HG03469 (cell line): ENCODE data around the gene BLMH.

Source experiments
- ATAC-seq: cut with Tn5 transposase; IDR thresholded peaks from one replicate; pipeline ENCODE4 v1.9.1; 2021; ENCODE audit warnings: mild to moderate bottlenecking, moderate library complexity, moderate number of reproducible peaks; ENCODE audit not compliant: unreplicated experiment

BLMH gene

DNA sequence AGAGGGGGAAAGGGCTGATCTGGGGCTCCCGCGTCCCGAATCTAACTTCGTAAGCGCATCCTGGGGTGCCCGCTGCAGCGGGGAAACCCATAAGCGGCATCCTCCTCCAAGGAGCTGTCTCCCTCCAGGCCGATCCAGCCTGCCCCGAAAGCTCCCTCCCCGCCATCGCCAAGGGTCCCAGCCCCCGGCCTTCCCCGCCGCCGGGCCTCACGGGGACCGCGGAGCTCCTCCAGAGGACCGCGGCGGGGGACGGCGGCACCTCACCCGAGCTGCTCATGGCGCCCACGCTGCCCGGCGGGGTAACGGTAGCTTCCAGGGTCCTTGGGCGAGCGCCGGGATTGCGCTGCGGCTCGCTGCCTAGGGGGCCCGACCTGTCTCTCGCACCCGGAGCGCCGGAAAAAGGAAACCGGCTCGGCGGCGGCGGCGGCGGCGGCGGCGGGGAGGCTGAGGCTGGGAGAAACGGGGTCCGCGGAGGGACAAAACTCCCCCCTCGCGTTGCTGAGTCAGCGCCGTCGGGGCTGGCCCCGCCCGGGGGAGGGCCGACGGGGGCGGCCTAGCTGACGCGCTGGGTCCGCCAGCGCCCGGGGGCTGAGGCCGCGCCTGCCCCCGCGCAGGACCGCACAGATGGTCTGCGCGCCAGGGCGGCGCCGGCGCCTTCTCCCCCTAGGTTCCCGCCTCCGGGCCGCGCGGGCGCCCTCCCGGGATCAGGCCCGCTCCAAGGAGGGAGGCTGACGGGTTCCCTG, at the start of gene BLMH:
Gene BLMH, minus strand, starts transcription at position 402 of the 743 bp plus-strand sequence. Its CDS starts 125 bp downstream, at position 277.
- ATAC-seq = no peak

DNA sequence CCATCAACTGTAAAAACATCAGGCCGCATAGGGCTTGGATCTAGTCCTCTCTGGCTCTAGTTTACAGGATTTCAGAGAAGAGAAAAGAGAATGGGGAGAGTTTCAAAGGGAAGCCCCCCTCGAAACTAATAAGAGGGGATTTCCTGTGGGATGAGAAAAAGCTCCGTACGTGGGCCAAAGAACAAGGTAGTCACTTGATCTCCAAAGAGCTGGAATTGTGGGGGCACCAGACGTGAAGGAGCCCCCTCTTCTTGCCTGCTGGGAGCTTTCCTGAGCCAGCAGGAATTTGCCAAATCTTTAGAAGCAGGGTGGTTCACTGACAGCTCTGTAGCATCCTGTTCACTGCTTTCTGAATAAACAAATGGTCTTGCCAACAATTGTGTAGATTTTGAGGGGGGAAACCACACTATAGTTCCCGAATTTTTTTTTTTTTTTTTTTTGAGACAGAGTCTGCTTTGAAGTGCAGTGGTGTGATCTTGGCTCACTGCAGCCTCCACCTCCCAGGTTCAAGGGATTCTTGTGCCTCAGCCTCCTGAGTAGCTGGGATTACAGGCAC, 49.1 kb upstream of the BLMH start:
- ATAC-seq = no peak

GRCh38 chr17:30339086-30339485, 47.3 kb upstream of the BLMH start:
- ATAC-seq = no peak

DNA sequence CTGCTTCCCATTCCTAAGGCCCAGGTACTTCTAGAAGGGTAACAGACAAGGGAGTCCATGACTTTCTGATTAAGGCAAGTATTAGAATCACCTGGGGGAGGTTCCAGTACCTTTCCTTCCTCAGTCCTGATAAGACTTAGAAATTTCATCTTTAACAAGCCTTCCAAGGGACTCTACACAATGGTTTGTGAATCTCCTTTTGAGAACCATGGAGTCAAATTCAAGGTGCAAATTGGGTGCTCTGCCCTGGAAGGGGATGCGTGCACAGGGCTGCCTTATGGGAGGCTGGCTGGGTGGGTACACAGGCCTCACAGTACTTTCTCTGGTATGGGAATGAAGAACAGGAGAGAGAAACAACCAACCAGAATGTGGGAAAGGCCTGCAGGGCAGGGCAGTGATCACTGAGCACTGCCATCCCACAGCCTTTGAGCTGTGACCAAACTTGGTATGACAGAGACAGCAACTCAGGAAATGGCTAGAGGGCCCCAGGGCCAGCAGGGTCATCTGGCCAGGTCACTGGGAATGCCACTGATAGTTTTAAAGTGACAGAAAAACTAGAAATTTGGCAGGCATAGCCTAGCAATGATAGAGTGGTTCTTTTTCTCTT, 45.8 kb upstream of the BLMH start:
- ATAC-seq = no peak

- no peak for ATAC-seq
These were observed 44.8 kb upstream of the BLMH start for GRCh38 chr17:30336369-30337171.

- no peak for ATAC-seq
These were observed 42.7 kb upstream of the BLMH start for GRCh38 chr17:30334421-30334820.

GRCh38 chr17:30333503-30334360, 42.0 kb upstream of the BLMH start, which contains the start of gene TMIGD1:
TSS of gene TMIGD1 (minus strand) at chr17:30334057. CDS start at chr17:30332133, 1,924 bp downstream.
- ATAC-seq = no peak

DNA sequence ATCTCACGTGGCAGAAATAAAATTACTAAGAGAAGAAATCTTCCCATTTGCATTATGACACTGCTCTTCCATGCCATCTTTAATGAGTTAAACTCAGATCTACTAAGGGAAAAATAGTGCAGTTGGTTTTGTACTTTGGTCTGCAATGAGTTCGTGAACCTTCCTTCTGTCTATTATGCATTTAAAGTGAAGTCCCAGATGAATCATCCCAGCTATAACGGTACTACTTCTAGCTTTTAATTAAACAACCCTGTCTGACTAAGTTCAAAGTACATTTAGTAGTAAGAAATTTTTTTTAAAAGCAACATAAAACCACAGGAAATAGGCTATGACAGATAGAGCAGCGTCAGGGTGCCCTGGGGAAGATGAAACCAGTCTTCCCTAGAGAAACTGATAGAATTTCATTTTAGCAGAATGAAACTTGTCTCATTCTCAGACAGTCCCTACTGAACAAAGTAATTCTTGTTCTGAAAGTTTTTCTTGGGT, 40.4 kb upstream of the BLMH start:
- ATAC-seq = no peak

GRCh38 chr17:30326809-30327208, 35.1 kb upstream of the BLMH start:
- ATAC-seq = no peak

DNA sequence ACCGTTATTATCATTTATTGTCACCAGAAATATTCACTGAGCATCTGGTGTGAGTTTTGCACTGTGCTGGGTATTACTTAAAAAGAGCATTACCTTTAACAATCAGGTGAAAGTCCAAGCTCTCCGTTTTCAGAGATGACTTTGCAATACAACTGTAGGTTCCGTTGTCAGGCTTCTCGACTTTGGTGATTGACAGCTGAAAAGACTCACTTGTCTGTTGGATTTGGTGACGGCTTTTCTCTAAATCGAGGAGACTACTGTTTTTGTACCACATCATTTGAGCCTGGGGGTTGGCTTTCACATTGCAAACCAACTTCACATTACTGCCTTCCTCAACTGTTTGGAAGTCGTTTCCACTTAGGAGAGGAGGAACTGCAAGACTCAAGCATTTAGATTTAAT, 33.0 kb upstream of the BLMH start:
- no peak for ATAC-seq

DNA sequence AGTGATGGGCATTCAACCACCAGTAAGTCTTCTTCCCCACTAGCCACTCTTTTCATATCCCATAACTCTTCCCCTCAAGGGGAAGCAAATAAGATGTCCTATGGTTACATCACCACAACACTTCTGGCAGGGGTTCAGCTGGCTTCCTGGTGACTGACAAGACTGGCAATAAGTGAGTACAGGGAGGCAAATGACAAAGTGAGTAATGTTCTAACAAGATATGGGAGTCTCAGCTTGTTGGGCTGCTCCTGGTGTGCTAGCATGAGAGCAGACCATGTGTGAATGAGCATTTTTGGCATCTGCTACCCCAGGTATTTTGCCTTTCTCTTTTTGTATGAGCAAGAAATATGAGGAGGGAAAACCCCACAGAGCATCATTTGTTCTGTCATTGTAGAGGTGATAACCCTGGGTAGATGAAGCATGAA, 32.2 kb upstream of the BLMH start:
- no peak for ATAC-seq

DNA sequence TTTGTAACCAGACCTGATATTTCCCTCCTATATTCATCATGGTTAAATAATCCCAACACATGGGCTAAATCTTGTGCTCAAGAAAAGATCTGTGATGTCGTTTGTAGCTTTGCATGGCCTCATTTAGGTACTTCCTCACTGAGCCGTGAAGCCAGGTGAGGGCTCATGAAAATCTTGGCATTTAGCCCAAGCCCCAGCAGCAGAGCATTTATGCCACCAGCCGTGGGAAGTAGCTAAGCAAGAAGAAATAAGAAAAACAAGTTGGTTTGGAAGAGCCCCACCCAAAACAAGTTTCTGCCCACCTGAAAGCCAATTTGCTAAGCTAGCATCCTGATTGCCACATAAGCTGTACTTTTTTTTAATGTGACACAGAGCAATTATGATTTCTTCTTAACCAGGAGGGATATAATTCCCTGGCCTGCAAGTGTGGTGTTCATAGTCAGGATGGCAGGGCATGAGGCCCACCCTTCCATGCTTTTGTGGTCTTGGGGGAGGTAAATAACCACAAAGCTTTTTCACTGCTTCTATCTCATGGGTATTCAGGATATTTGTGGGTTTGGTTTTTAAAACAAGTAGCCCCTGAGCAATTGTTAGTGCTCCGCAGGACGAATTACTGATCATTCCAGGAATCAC, 31.6 kb upstream of the BLMH start:
- no peak for ATAC-seq

DNA sequence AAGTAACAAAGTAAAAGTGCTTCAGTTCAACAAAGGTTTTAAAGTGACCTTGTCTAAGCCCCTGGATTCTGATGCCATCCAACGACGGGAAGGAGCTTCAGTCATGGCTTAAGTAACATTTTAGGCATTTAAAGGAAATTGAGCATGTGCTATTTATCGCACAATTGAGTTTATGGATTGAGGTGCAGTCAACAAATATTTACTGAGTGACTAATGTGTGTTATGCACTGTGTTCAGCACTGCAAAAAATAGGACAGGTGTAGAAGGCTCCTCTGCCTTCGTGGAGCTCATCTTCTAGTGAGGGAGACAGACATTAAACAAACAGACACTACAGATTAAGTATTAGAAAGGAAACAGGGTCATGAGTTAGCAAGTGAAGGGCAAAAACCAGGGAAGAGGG, 29.6 kb upstream of the BLMH start:
- ATAC-seq = no peak

DNA sequence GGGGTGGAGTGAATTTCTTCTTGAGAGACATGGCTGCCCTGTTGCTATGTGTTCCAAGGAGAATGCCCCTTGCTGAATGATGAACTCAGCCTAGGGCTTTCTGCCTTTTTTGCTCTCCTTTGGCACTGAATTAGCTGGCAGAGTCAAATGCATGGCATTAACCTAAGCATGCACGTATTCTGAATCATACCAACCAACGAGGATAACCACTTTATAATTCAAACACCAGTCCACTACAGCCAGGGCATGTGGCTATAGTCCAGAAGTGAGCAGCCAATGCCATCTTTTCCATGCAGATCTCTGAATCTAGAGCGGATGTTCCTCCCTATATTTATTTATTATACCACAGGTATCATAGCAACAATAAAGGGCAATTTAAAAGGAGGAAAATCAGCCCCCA, 26.4 kb upstream of the BLMH start:
- no peak for ATAC-seq

GRCh38 chr17:30316736-30317135, 25.0 kb upstream of the BLMH start:
- ATAC-seq = no peak

DNA sequence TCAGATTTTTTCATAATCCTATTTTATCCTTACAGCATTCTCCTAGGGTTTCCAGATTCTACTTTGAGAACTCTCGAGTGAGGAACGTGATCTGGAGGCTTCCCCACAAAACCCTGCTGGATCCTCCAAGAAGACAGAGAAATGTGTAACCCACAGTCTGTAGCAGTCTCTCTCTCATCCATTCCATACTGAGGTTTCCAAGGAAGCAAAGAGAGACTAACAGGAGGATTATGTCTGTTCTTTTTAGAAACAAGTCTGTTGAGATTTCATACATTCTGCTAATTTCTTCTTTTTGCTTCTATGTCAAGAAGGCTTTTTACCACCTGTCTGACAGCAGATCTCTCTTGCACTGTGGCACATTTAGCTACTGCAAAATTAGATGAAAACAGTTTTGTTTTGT, 23.4 kb upstream of the BLMH start:
- ATAC-seq = no peak

GRCh38 chr17:30314474-30314873, 22.7 kb upstream of the BLMH start:
- no peak for ATAC-seq

DNA sequence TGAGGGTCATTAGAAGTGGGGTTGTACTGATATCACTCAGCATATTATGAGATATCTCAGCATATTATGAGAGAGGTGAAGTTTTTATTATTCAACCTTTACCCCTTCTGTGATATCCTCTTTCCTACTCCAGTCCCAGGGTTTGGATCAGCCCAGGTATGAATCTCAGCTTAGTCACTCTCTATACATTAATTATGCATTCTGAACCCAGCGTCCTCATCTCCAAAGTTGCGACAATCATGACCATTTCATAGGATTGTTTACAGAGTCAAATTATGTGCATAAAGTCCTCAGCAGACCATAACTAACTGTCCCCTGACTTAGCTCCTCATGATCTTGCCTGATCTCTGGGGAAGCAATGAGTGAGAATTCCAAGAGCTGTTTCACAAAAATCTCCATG, 20.5 kb upstream of the BLMH start:
- ATAC-seq = no peak

- ATAC-seq = no peak
These were observed 18.8 kb upstream of the BLMH start for GRCh38 chr17:30310562-30310961.

GRCh38 chr17:30309591-30309990, 17.8 kb upstream of the BLMH start:
- ATAC-seq = no peak
